Measurements from ENCODE around the gene HES7.

DNA sequence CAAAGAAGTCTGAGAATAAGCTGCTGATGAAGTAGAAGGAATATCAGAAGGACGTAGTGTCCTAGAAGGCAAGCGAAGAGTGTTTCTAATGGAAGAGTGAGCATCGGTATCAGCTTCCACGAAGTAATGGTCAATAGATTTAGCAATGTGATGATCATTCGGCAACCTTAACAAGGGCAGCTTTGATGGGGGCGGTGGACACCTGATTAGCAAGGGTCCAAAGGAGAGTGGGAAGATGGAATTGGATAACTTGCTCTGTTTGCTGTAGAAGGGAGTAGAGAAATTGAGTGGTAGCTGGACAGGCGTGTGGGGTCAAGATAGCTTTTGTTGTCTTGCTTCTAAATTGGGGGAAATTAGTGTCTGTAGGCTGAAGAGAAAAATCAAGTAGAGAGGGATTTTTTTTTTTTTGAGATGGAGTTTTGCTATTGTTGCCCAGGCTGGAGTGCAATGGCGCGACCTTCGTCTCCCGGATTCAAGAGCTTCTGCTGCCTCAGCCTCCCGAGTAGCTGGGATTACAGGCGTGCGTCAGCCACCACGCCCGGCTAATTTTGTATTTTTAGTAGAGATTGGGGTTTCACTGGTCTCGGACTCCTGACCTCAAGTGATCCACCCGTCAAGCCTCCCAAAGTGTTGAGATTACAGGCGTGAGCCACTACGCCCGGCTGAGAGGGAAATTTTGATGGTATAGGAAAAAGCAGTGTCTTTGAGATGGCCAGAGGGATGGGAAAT is 13.9 kb upstream of the HES7 start:
- no peak for TF ChIP-seq POLR2A (IDR thresholded peaks at IDR 0.05; ENCODE audit: low read depth, low read length)
- TF ChIP-seq TAF1 (IDR thresholded peaks at IDR 0.05; ENCODE audit: borderline replicate concordance, low read depth, low read length), result no peak
- no peak for TF ChIP-seq POLR2AphosphoS5 (IDR thresholded peaks at IDR 0.05; ENCODE audit: low read depth, low read length)
